Retina (tissue), 1 donor: Measurements from ENCODE around the gene FBXO36.
"Not testable (repeated sequence)": the region's sequence is repeated elsewhere in the genome, so short reads cannot be mapped to it uniquely, and the experiment has no call there.

ENCODE experiments used
- DNase-seq: peaks from one replicate; pipeline ENCODE4 v3.0.0-alpha.2; 2016

Gene FBXO36, protein sequence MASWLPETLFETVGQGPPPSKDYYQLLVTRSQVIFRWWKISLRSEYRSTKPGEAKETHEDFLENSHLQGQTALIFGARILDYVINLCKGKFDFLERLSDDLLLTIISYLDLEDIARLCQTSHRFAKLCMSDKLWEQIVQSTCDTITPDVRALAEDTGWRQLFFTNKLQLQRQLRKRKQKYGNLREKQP

DNA sequence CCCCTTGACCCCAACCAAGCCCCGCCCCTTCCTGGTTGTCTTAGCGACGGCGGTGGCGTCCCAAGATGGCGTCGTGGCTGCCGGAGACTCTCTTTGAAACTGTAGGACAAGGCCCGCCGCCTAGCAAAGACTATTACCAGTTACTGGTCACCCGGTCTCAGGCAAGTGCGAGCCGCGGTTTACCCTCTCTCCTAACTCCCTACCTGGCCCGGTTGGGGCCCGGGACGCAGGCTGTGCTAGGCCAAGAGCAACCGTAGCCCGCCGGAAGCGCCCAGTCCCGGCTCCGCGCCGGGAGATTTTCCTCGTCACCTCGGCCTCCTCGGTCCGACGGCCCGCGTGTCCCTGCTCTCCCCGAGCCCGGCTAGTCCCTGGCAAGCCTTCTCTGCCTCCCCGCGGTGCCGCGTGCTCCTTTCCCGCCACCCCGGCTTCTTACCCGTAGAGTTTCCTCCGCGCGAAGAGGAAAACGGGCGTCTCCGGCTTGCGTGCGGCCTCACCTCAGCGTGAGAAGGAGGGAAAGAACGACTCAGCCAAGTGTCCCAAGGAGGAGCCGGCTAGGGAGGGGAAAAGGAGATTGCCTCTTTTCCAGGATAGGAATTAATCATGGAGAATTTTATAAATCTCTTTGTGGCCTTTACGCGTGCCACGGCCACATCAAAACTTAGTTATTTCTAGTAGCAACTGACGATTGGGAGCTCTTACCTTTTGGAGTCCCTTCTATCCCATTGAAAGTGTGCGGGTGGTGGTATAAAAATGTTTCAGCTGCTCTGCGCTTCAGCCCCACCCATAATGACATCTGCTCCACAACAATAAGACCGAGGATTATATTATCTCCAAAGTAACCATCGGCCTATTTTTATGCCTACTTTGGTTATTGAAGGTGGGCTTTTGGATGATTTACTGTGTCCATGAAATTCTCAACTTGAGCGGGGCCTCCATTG, at the start of gene FBXO36:
FBXO36 (plus strand) TSS at position 55 of the 938 bp plus-strand sequence; CDS start at position 66, 11 bp downstream.
- peak; percentile 99 for DNase-seq

DNA sequence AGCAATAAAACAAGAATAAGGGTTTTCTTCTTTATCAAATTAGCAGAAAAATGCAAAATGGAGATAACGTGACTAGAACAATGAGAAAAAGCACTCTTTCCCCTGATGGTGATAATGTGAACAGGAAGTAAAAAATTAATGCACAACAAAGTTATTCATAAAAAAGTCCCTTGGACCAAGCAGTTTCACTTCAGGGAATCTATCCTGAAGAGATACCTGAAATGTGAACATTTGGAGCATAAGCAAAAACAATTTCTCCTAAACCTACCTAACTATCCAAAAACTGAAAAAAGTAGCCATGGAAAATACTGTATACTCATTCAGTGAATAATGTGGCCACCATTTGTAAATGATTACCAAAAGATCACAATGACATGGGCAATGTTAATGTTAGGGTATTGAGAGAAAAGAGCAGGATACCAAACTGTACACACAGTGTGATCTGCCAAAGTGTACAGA, 49.2 kb upstream of the FBXO36 start:
- DNase-seq, result no peak

DNA sequence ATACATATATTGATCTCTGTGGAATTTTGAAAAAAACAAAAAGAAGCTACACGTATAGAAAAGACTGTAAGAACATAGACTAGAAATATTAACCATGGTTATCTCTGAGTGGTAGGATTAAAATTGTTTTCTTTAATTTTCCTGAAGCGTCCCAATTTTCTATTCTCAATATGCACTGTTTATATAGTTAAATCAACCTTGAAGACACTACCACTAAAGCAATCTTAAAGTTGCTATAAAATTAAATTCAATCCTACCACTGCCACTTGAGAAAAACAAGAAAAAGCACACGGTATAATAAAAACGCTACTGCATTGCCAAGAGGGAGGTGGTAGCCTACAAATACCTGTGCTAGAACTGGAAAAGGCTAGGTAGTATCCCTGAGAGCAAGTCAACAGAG, 47.7 kb upstream of the FBXO36 start:
- DNase-seq, result no peak

DNA sequence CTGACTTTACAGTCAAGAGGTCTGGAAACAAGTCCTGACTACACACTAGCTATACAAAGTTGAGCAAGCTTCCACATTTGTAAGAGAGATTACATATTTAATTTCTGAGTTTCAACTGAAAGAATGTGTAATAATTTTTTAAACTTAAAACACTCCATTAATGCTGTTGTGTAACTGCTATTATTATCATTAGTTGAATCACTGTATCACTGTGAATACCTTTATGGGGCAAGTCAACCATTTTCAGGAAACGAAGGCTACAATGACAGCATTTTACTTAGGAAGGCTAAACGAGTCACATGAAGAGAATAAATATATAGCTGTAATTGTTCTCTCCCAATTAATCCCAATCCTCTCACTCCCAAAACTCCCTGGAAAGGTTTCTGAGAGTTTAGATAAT, 46.8 kb upstream of the FBXO36 start:
- no peak for DNase-seq

DNA sequence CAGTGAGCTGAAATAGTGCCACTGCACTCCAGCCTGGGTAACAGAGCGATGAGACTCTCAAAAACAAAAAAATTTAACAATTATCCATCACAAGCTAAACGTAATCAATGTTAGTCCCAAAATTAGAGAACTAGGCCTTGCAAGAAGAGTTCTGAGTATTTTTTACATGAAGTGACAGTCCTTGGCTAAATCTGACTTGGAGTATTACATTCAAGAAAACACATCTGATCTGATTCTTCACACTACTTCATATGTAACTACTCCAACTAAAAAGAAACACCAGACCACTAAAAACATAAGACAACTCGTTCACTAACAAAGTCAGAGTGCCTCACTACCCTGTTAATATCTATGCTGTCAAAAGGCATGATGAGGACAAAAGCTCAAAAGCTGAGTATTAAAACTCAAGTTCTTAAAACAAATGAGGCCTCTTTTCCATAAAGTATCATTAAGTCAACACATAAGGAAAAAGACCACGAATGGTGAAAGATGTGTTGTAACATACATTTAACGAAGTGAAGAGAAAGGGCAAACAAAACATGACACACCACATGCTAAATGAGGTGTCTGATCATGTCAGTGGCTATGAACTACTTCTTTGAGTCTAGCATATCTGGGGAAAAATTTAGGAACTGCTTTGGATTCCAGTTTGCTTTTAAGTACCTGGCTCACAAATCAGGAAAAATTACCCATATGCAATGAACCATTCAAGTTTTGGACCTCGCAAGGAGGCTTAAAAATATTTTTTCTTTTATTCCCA, 42.9 kb upstream of the FBXO36 start:
- no peak for DNase-seq

DNA sequence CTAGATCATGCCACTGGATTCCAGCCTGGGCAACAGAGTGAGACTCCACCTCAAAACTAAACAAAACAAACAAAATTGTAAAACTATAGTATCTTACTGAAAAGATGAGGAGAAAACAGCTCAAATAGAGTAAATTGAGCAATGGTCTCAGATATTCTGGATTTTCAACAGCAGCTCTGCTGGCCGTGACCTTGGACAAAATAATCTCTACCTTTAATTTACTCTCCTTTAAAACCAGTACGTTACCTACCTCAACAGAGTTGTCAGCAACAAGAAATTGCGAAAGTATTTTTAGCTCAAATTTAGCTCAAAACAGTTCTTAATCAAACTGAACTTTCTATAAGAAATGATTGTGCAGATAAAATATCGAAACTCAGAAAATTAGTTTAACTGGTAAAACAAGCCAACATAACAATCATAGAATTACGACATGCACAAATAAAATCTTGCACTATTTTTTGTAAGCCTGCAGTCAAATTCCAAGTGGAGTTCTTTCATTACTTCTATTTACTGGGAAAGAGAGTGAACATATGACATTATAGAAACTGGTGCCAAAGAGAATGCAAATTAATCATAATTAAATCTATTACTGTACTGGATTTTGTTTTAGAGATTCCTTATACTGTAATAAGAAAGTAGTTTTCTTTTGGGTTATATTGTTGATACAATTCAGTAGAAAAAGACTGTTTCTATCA, 41.3 kb upstream of the FBXO36 start:
- DNase-seq, result no peak

DNA sequence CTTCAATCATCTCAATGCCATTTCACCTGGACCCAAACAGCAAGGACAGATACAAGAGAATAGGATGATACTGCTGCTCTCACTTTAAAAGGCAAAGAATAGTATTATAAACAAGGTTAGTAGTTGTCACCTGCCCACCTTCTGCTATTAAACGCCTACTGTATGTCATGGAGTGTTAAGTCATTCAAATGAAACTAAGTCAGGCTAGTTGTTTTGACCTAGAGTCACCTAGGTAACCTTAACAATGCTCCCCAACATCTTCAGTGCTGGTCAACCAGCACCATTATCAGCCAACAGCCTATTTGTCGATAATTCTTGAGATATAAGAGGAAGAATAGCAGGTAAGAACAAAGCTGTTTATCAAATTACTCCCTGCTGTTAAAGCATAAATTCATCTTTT, 39.7 kb upstream of the FBXO36 start:
- no peak for DNase-seq

DNA sequence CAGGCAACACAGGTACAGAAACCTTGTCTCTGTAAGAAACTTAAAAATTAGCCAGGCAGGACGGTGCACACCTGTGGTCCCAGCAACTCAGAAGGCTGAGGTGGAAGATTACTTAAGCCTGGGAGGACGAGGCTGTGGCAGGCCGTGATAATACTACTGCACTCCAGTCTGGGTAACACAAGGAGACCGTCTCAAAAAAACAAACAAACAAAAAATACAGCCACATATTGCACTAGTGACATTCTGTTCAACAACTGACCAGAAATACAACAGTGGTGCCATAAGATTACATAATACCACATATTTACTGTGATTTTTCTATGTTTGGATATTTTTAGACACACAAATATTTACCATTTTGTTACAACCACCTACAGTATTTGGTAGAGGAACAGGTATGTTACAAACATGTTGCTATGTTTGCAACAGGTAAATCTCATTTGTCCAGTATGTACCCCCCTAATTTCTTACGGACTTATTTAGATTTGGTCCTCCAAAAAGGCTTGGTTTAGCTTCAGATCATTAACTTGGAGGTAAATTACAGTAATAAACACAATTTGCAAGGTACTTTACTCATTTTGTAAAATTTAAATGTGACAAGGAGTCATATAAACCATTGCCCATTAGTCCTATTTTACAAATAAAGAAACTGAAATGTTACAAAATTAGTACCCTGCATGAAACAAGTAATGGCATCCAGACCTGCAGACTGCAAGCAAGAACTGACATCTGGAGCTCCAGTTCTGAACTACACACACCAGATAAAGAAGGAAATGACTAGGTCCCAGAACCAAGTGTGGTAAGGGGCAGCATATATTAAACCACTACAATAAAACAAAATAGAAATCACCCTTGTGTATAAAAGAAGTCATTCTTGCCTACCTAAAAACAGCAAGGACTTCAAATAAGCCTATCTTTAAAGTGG, 37.3 kb upstream of the FBXO36 start:
- DNase-seq, result no peak

DNA sequence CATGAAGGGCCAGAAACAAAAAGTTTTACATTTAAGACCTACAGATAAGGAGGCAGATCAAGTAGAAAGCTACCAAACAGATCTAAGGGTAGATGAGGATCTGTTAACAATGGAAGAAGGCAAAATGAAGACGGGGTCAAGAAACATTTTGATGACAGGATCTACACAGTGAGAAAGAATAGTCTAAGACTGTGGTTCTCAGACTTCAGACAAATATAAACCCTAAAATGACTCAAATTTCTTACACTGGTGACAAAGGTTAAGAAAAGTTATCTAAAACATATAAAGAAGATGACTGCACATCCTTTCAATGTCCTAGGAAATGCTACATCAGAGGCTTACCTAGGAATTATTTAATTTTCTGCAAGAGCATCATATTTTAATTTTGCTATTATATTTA, 34.9 kb upstream of the FBXO36 start:
- no peak for DNase-seq

DNA sequence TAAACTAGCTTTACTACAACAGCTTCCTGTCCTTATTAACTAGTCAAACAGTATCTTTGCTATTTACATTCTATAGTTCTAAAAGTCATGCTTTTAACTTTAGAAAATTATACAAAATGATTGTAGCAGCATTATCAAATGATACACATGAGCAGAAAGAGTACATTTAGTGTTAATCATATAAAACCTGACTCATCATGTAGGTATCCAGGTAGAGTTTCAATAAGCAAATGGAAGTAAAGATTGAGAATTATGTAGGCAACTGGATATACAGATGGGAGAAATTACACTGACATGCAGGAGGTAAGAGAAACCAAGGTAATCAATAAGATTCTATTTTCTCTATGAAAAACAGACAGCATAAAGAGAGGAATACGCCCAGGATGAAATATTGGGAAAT, 34.3 kb upstream of the FBXO36 start:
- no peak for DNase-seq

DNA sequence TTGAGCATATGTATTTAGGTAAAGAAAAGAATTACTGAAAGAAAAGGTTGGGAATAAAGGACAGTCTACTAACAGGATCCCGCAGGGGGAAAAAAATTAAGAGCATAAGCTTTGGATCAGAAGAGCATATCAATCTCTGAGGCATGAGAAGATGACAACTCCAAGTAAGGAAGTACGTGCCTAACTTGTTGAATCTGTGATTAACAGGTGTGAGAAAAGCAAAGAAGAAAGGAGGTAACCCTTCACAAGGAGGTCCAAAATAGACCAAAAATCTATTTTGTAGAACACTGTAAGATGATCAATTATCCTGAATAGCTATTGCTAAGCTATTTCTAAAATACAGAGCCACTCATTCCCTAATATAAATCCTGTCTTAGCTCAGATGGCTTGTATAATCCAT, 33.3 kb upstream of the FBXO36 start:
- no peak for DNase-seq

DNA sequence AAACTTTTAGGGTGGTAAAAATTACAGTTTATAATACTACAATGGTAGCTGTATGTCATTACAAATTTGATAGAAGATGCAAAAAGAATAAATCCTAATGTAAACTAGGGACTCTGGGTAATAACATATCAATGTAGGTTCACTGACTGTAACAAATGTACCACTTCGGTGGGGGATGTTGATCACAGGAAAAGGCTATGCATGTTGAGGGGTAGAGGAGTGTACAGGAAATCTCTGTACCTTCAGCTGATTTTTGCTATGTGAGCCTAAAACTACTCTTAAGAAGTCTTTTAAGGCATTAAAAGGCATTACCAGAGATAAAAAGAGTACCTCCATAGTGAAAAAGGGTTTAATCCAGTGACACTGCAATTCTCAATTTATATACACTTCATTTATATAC, 25.4 kb upstream of the FBXO36 start:
- no peak for DNase-seq

DNA sequence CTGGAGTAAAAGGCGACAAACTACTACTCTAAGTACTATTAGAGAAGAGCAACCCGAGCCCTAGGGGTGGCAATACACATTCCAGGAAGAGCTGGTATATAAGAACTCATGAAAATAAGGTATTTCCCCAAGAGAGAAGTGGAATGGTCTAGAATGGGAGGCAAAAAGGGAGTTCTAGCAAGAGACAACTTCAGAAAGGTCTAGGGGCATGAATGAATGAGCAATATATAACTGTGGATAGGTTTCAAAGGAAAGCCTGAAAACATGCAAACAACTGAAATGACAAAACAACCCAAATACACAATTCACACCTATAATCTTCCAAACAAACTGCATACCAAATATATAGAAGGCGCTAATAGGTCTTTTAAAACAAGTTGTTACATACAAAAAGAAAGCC, 22.7 kb upstream of the FBXO36 start:
- no peak for DNase-seq

DNA sequence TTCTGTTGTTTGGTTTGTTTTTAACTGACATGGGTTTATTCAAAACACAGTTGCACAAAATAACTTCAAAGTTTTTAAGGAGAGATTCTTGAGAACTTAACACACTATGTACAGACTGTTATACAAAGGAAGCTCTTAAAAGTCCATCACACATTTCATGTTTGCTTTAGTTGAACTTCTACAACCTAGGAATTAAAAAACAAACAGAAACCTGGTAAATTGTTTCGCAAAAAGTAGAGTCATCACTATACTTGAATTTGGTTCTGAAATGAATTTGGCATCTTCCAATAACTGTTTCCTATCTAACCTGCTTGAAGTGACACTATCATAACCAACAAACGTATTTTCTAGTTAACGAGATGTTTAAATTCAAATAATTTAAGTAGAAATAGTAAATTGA, 22.3 kb upstream of the FBXO36 start:
- DNase-seq, result no peak

DNA sequence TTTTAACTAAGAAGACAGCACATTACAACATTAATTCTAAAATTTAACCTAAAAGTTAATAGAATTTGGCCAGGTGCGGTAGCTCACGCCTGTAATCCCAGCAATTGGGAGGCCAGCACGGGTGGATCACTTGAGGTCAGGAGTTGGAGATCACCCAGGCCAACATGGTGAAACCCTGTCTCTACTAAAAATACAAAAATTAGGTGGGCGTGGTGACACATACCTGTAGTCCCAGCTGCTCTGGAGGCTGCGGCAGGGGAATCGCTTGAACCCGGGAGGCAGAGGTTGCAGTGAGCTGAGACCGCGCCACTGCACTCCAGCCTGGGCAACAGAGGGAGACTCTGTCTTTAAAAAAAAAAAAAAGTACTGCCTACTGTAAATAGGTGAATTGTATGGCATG, 21.8 kb upstream of the FBXO36 start:
- not testable (repeated sequence) for DNase-seq

DNA sequence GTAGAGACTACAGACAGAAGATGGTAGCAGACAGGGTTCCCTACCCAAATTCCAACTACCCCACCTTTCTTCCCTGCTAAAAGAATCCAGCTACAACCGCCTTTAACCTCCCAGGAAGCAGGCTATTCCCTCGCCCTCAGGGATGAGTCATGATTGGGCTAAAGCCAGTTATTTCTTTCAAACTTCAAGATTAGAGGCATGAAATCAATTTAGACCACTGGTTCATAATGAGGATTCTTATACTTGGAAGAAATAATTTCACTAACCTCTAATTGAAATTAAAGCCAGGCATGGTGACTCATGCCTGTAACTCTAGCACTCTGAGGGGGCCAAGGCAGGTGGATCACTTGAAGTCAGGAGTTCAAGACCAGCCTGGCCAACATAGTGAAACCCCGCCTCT, 20.5 kb upstream of the FBXO36 start:
- DNase-seq, result no peak

DNA sequence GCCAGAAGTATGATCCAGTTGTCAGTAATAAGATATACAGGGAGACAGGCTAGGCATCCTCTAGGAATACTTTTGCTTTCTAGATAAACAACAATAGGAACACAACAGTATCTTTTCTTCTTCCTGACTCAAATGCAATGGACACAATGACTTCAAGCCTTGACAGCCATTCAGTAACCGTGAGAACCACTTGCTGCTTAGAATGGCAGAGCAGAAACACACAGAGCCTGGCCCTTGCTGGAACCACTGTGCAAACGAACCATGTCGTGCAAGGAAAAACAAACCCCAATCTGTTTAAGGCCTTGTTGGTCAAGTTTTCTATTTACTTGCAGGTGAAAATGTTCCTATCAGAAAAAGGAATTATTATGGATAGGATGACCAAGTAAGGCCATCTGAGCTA, 19.3 kb upstream of the FBXO36 start:
- no peak for DNase-seq

DNA sequence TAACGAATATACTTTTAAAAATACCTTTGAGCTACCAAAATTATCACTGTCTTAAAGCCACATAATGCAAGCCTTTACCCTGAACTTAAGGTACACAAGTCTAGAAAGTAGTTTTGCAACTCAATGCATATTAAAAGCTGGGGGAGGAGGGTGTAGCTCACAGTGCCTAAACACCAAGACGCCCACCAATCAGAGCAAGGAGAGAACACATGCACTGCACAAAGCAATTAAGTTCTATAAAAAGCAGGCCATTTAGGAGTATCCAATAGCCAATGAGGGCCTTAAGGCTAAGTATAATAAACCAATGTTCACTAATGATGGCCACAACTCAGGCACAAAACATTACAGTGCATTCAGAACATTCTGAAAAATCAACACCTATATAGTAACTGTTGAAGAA, 16.7 kb upstream of the FBXO36 start:
- no peak for DNase-seq

DNA sequence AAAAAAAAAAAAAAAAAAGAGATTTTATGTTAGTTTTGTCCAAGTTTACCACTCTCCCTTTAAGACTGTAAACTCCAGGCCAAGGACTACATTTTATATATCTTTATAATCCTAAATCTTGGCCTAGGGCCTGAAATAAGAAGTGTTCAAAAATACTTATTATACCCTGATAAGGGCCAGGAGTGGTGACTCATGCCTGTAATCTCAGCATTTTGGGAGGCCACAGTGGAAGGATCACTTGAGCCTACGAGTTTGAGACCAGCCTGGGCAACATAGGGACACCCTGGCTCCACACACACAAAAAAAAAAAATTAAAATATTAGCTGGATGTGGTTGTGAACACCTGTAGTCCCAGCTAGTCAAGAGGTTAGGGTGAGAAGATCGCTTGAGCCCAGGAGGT, 13.2 kb upstream of the FBXO36 start:
- no peak for DNase-seq

DNA sequence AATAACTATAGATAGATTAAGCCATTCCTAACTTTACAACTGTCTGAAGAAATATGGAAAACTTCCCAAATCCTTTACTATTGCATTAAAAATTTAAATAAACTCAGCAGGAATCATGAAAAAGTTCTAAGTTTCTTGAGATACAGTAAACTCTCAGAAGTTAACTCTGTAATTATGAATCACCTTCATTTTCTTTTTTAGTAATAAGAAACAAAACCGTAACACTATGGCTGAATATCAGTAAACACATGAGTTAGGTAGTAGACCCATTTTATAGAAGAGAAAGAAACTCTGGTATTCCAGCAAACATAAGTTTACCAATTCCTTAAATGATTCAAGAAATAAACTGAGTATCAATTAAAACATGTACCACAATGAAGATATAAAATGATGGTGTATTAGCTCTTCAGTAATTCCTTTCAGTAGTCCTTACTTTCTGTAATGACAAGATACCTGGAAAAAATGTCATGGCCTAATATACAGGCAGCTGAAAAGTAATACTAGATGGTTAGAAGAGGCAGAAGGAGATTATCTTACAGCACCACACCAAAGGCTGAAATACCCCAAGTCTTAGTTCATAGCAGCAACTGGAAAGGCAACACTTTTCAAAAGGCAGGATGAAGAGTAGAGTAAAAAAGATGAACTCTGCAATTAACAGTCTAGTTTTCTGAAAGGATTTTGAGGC, 12.0 kb upstream of the FBXO36 start:
- DNase-seq, result no peak

DNA sequence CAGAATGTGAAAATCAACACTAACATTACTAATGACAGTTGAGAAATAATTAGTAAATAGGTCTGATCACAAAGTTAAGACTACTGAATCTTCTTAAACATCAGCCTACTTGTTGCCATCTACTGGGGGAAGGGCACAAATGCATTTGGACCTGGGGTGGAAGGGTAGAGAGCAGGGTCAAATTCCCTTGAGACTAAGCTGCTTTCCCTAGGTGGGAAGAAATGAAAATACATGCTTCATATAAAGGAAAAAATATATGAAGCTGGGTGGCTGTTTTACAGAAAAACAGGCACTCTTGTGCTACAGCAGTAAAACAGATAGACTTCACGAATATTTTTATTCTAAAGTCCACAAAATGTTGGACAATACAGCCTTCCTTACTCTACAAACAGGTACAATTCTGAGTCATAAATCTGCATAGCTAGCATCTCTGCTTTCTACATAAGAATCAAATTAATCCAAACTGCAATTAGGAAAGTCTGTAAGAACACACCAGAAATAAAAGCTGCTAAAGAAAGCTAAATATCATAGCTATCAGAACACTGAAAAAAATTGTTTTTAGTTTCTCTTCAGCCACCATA, 11.4 kb upstream of the FBXO36 start:
- peak; percentile 6 for DNase-seq
